NCI-H1694 treated with DMSO at 0.1 percent for 48 hours (cell line): ENCODE measurements around the gene TEX35.
"Not testable (repeated sequence)": the region's sequence is repeated elsewhere in the genome, so short reads cannot be mapped to it uniquely, and the experiment has no call there.

Experiments
- DNase-seq: peaks from one replicate; lab custom pipeline; 2025; lab: John Stamatoyannopoulos, UW

TEX35 gene

GRCh38 chr1:178541829-178542553 lies 29.1 kb downstream of the TEX35 start:
- DNase-seq, result no peak

GRCh38 chr1:178542554-178543289 lies 29.8 kb downstream of the TEX35 start:
- DNase-seq, result peak; percentile 72

- no peak for DNase-seq
These were observed 30.3 kb downstream of the TEX35 start for GRCh38 chr1:178543290-178543607.

- no peak for DNase-seq
These were observed 31.6 kb downstream of the TEX35 start for GRCh38 chr1:178544531-178544930.

- DNase-seq, result no peak
These were observed 35.2 kb downstream of the TEX35 start for GRCh38 chr1:178548108-178548507.

GRCh38 chr1:178551307-178551706 lies 38.4 kb downstream of the TEX35 start:
- DNase-seq, result no peak

- no peak for DNase-seq
These were observed 39.0 kb downstream of the TEX35 start for GRCh38 chr1:178551940-178552339.

- no peak for DNase-seq
These were observed 39.9 kb downstream of the TEX35 start for GRCh38 chr1:178552856-178553255.

- DNase-seq, result not testable (repeated sequence)
These were observed 41.4 kb downstream of the TEX35 start for GRCh38 chr1:178554351-178554750.

- DNase-seq, result not testable (repeated sequence)
These were observed 42.7 kb downstream of the TEX35 start for GRCh38 chr1:178555613-178556012.

GRCh38 chr1:178558816-178559215 lies 45.9 kb downstream of the TEX35 start:
- not testable (repeated sequence) for DNase-seq

- no peak for DNase-seq
These were observed 48.0 kb downstream of the TEX35 start for GRCh38 chr1:178560871-178561376.

GRCh38 chr1:178563099-178563820 lies 50.4 kb downstream of the TEX35 start:
- no peak for DNase-seq

- no peak for DNase-seq
These were observed 51.3 kb downstream of the TEX35 start for GRCh38 chr1:178564086-178564782.

- no peak for DNase-seq
These were observed 51.9 kb downstream of the TEX35 start for GRCh38 chr1:178564783-178565180.

GRCh38 chr1:178565586-178565985 lies 52.7 kb downstream of the TEX35 start:
- DNase-seq, result no peak

- DNase-seq, result no peak
These were observed 53.3 kb downstream of the TEX35 start for GRCh38 chr1:178566187-178566586.

GRCh38 chr1:178571807-178572206 lies 58.9 kb downstream of the TEX35 start:
- no peak for DNase-seq
